GM19240 (cell line): ENCODE measurements around the gene C10orf67.
"Not testable (repeated sequence)": the region's sequence is repeated elsewhere in the genome, so short reads cannot be mapped to it uniquely, and the experiment has no call there.

Source experiments
- DNase-seq: peaks from one replicate; pipeline ENCODE4 v3.0.0; 2011; ENCODE audit warnings: low spot score; ENCODE audit not compliant: insufficient read length

The C10orf67 gene

DNA sequence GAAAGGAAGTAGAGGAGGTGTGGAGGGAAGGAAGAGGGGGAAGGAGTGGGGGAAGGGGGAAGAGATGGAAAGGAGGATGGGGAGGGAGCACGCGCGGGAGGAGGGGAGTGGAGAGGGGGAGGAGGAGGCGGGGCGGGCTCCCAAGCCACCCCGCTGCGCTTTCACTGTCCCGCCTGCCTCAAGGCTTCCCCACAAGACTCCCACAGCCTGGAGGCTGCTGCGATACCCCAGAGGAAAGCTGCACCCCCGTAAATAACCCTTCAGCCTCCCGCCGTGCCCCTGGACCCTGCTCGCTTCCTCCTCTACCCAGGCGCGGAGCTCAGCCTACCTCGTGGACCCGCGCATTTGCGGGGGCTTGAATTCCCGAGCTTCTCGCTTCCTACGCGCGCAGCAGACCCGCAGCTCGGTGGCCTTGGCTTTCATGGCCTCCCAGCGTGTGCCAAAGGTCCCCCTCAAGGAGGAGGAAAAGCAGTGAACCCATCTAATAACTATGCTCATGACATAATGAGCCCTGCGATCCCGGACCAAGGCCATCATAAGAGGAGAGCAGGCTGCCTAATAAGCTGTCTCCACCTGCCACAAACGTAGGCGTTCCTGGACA, at the start of gene C10orf67:
Gene C10orf67, minus strand, starts transcription at position 557 of the 601 bp plus-strand sequence. Its CDS starts 23 bp downstream, at position 534.
- no peak for DNase-seq

DNA sequence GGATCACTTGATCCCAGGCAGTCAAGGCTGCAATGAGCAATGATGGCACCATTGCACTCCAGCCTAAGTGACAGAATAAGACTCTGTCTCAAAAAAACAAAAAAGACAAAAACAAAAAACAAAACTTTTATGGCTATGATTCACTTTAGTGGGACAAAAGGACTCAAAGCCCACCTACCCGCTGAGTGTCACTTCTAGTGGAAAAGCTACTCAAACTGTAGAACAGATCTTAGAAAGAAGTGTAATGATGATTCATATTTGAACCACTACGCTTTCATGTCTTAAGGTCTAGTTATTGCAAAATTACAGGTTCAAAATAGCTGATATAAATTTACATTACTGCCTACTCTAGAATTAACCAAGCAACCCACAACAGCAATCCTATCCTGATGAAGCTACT, 47.2 kb upstream of the C10orf67 start:
- no peak for DNase-seq

DNA sequence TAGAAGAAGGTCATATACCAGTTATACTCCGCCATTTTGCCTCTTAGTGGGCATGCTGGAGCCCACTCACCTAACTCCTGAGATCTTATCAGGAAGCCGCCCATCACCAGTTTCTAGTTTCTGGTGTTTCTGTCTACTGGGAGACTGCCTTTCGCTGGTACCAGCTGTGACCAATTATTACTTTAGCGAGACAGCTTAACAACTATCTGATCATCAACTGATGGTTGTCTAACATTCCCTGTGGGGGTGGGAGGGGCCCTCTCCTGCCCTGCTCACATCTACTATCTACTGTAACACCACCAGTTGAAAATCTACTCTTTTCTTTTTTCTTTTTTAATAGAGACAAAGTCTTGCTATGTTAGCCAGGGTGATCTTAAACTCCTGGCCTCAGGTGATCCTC, 46.2 kb upstream of the C10orf67 start:
- no peak for DNase-seq

DNA sequence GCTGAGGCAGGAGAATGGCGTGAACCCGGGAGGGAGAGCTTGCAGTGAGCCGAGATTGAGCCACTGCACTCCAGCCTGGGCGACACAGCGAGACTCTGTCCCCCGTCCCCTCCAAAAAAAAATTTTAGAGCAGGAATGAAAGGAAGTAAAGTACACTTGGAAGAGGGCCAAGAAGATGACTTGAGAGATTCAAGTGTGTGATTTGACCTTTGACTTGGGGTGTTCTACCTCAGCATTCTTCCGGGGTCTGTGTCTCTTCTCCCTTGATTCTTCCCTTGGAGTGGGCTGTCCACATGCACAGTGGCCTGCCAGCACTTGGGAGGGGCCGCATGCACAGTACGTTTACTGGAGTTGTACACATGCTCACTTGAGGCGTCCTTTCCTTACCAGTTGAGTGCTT, 45.8 kb upstream of the C10orf67 start:
- DNase-seq, result not testable (repeated sequence)

- not testable (repeated sequence) for DNase-seq
These were observed 42.9 kb upstream of the C10orf67 start for GRCh38 chr10:23387516-23387915.

DNA sequence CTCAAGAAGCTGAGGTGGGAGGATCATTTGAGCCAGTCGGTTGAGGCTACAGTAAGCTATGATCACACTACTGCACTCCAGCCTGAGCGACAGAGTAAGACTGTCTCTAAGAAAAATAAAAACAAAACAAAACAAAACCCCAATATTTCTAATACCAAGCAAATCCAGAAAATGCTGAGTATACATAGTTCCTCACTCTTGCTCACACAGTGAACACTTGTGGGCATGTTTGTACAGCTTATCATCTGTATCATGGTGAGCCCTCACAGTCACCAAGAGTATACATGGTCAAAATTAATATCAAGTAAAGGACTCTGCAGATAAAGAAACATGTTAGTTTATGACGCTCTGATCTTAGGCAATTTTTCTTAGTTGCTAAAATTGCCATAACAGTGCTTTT, 41.5 kb upstream of the C10orf67 start:
- no peak for DNase-seq

- DNase-seq, result no peak
These were observed 39.8 kb upstream of the C10orf67 start for GRCh38 chr10:23384364-23384763.

DNA sequence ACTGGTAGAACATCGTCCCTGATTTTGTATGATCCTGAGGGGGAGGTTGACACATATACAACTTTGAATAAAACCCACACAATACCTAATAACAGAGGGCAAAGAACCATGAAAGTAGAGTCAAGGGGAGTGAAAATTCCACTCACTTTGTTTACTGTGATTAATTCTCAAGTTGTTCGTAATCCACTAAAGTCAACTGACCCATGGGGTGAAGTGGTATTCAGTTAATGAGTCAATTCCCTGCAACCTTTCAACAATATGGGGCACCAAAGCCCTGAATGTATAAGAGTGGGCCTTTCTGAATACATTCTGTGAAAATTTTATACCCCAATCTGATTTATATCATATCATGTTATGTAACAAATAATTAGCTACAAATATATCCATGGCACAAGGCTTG, 39.0 kb upstream of the C10orf67 start:
- DNase-seq, result no peak

DNA sequence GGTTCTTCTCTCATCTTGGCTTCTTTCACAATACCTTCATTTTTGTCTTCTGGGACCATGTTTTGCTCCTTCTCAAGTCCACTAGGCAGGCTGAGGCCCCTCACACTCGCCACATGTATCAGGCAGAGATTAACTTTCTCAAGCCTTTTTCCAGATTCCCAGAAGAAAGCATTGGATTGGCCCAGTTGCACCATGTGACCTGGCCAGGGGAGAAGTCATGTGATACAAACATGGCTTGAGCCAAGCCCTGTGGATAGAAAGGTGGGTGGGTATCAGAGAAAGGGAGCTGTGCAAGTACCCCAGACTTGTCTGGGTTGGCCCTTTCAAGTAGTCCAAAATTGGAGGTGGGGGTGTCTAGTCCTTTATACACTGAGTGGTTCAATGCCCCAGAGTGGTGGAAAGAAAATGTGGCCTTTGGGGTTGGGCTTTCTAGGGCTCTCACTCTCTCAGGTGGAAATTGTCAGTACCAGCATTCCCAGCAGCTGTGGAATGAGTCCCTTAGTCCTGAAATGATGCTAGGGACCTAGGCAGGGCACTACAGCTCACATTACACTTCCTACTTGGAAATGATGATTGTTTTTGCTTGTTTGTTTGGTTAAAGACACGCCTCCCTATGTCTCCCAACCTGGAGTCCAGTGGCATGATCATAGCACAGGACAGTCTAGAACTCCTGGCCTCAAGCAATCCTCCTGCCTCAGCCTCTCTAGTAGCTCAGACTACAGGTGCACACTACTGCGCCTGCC, 36.9 kb upstream of the C10orf67 start:
- DNase-seq, result no peak

DNA sequence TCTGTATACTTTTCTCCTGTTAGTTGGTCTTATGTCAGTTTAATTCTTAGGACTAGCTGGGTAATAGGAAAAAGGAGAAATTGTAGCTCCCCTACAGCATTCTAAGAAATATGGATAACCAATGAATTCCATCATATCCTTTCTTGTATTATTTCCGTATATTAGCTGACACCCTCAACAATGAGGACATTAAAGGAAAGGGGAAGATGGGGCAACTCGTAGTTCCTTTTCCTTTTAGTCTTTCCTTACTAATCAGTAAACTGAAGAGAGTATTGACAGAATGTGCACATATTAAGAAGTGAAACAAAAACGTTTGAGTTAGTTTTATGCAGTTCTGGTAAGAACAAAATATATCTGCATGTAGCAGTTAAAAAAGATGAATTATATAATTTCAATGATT, 35.1 kb upstream of the C10orf67 start:
- no peak for DNase-seq

GRCh38 chr10:23376229-23376655, 31.6 kb upstream of the C10orf67 start:
- DNase-seq, result no peak

- no peak for DNase-seq
These were observed 30.8 kb upstream of the C10orf67 start for GRCh38 chr10:23375366-23375765.

DNA sequence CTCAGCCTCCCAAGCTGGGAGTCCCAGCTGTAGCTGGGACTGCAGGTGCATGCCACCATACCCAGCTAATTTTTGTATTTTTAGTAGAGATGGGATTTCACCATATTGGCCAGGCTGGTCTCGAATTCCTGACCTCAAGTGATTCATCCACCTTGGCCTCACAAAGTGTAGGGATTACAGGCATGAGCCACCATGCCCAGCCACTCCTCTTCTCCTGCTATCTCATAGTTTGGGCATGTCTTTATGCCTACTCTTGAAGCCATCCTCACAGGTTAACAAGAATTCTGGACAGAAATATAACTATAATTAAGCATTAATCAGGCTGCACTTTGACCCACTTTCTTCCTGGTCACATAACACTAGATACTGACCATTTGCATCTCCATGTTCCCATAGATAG, 28.6 kb upstream of the C10orf67 start:
- no peak for DNase-seq

DNA sequence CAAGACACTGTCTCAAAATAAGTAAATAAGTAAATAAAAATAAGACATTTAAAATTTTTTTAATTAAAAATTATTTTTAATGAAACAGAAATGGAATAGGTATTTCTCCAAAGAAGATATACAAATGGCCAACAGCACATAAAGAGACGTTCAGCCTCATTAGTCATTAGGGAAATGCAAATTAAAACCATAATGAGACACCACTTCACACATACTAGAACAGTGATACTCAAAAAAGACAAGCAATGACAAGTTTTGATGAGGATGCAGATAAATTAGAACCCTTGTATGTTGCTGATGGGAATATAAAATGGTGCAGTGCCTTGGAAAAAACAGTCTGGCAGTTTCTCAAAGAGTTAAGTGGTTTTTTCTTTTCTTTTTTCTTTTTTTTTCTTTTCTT, 26.5 kb upstream of the C10orf67 start:
- no peak for DNase-seq

- no peak for DNase-seq
These were observed 25.5 kb upstream of the C10orf67 start for GRCh38 chr10:23370106-23370505.

DNA sequence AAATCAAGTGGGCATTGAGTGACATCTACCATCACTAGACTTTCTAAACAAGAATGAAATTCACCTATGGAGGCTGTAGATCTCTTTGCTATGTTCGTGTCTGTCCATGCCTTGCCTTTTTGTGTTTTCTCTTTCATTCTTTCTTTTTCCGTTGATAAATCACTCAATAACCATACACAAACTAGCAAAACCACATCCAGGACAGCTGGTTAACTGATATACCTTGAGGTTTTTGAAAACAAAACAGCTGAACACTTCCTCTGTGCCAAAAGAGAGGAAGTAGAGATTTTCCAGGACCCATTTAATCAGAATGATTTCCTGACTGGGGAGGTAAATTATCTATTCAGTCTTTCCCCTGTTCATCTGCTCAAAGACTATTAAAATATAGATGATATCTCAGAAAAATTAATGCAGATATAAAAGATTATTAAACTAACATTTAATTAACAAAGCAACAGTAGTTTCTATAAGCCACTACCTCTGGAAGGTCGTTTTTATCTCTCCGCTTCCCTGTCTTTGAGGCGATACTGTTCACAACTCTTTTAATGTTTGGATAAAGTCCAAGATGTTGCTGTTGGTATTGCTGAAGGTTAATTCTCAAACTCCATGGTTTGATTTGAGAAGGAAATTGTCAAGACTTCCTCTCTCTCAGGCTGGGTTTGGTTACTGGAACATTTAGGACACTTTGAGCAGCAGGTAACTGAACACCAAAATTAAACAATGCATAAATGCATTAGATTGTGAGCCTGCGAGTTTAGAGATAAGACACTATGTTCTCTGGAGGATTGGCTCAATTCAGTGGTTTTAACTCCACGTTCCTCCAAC, 24.4 kb upstream of the C10orf67 start:
- DNase-seq, result peak; percentile 37

GRCh38 chr10:23367896-23368595, 23.4 kb upstream of the C10orf67 start:
- no peak for DNase-seq

DNA sequence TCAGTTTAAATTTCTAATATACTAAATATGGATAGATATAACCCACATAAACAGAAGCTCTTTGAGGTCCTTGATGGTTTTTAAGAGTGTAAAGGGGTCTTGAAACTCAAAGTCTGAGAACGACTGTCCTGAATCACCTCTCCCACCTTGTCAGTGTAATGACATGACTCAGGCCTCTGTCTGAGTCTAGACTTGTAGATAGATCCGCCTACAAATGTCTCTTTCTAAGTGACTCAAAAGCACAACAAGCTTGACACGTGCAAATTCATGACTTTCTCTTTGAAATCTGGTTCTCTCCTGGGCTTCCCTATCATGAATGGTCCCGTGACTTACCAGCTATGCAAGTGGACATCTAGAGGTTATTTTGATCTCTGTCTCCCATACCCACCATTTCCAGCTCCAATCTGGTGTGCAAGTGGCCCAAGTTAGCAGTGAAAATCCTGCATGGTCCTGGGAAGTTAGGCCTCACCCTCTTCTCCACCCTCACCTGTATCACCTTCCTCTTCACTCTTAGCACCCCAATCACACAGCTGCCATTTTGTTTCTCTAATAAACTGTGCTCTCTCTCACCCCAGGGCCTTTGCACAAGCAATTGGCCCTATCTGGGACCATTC, 20.9 kb upstream of the C10orf67 start:
- DNase-seq, result not testable (repeated sequence)

GRCh38 chr10:23364378-23364777, 19.8 kb upstream of the C10orf67 start:
- no peak for DNase-seq

DNA sequence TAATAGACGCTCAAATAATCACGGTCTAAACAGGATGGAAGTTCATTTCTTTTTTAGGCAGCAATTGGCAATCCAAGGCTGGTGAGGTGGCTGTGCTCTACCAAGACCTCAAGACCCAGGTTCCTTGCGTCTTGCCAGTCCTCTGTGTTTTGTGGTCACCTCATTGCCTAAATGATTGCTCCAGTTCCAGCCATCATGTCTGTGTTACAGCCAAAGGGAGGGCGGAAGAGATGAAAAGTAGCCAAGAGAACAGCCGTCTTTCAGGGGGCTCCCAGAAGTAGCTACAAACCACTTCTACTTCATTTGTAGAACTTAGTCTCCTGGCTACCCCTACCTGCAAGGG, 19.2 kb upstream of the C10orf67 start:
- DNase-seq, result no peak
